ENCODE data around the gene GRIN2A.

GRIN2A gene

DNA sequence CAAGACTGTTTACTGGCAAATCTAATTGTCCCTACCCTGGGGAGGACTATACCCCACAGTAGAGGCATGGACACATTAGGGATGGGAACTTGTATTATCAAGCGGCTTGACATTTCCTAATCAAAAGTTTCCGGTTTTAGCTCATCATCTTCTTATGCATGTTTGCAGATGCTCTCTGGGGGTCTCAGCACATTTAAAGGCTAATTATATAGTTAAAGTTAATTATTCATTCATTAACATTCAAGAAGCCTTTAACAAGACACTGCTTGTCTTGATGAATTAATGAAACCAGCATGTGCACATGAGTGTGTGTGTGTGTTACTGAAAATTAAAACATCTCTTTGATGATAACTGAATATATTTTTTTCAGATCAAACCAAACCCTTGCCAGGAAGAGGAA lies 377.1 kb downstream of the GRIN2A start:
- no peak for DNase-seq

DNA sequence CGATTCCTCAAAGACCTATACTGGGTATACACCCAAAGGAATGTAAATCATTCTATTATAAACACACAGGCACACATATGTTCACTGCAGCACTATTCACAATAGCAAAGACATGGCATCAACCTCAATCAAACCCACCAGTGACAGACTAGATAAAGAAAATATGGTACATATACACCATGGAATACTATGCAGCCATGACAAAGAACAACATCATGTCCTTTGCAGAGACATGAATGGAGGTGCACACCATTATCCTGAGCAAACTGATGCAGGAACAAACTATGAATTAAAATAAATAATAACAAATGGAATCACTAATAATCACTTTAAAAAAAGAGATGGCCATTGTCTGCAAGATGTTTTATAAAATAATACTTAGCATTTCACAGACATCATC lies 380.1 kb downstream of the GRIN2A start:
- no peak for DNase-seq

- DNase-seq, result no peak
These were observed 380.6 kb downstream of the GRIN2A start for GRCh38 chr16:9801651-9802050.

DNA sequence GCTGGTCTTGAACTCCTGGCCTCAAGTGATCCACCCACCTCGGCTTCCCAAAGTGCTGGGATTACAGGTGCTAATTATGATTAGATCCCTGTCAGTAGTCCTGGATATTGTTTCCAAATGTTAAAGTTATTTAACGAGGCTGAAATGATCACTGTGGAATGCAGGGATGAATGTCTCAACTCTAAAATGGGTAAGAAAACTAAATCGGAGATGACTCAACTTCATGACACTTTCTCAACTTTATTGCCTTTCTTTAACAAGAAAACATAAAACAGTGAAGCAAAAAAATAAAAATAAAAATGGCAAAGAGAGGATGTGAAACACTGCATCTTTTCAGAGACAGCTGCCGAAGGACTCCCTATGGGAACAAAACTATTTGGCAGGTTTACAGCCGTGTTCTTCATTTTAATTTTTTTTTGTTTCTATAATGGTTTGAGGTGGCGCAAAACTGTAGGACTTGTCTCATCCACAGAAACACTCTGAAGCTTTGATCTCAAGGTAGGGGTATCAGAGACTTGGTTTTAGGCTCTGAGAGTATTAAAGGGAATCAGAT lies 382.0 kb downstream of the GRIN2A start:
- DNase-seq, result no peak

GRCh38 chr16:9798952-9799580 lies 383.2 kb downstream of the GRIN2A start:
- DNase-seq, result no peak

GRCh38 chr16:9798474-9798873 lies 383.8 kb downstream of the GRIN2A start:
- DNase-seq, result no peak

GRCh38 chr16:9797306-9797705 lies 384.9 kb downstream of the GRIN2A start:
- DNase-seq, result no peak

- no peak for DNase-seq
These were observed 388.6 kb downstream of the GRIN2A start for GRCh38 chr16:9793623-9794022.

DNA sequence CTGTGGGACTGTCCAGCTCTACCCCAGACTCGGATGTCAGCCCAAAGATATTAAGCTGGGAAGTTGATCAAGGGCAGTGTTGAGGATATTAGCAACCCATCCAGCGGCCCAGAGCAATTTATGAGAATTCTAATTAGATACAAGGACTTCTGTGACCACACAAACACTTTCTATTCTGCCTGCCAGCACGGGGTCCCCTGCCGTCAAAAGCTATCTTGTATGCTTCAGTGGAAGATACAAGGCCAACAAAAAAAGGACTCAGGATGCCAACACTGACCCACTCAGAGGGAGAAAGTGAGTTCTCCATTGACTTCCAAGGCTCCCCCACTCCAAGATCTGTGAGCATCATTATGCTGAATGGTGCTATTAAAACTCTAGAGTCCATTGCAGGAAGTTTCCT lies 390.7 kb downstream of the GRIN2A start:
- DNase-seq, result no peak

- no peak for DNase-seq
These were observed 392.0 kb downstream of the GRIN2A start for GRCh38 chr16:9790199-9790598.

DNA sequence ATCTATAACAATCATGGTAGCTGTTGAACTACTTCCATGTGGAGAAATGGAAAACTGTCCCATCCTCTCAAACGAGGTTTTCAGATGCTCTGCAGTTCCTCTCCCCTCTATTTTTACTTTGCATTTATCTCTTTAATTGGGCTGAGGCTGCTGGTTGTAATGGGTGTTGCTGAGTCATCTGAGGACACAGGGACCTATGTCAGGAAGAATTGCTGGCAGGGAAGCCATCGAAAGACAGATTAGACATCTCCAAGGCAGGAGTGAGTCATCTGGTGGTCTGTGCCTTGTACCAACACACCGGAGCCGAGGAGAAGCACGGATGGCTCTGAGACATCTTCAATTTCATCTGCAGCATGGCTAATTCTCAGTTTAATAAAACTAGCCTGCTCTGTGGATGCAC lies 394.5 kb downstream of the GRIN2A start:
- DNase-seq, result no peak

DNA sequence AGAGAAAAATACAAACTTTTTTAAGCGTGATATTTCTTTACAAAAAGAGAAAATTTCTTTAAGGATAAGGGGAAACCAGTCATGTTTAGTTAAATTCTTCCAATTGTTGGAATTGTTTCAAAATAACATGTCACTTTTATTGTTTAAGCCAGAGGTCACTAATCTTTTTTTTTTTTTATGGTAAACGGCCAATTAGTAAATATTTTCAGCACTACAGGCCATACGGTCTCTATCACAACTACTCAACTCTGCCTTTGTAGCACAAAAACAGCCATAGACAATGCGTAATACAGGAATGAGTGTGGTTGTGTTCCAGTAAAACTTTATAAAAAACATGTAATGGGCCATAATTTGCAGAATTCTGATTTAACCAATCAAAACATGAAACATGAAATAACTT lies 401.4 kb downstream of the GRIN2A start:
- no peak for DNase-seq

GRCh38 chr16:9778849-9779248 lies 403.4 kb downstream of the GRIN2A start:
- DNase-seq, result no peak

DNA sequence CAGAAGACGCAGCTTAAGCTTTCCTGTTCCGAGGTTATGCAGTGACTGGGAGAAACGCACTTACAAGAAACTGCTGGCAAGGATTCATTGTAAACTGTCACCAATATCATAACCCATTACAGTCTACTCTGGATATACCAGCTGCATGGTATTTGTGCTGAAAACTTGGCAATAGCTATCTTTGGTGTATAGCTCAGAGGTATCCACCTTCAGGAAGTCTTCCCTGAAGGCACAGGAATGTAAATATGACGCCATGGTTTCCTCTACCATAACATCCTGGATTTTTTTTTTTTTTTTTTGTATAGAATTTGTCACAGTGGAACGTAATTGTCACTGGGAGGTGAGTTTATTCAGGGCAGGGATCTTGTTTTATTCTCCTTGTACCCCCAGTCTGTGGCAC lies 406.2 kb downstream of the GRIN2A start:
- DNase-seq, result no peak

DNA sequence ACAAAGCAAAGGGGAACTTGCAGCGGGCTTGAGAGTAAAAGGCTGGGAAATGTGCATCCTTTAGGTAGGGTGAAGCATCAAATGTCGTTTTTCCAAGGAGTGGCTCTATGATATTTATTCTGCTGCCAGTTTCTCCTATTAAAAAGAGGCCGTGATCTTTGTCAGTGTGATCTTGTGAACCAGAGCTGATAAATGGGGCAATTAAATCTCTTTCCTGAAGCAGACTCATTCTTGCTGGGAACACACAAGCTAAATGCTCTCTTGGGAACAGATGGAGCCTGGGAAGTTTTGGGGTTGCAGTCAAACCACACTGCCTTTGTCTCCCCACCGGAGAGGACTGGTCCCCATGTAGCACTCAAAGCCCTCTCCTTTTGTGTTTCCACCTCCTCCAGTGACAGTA lies 408.9 kb downstream of the GRIN2A start:
- no peak for DNase-seq

DNA sequence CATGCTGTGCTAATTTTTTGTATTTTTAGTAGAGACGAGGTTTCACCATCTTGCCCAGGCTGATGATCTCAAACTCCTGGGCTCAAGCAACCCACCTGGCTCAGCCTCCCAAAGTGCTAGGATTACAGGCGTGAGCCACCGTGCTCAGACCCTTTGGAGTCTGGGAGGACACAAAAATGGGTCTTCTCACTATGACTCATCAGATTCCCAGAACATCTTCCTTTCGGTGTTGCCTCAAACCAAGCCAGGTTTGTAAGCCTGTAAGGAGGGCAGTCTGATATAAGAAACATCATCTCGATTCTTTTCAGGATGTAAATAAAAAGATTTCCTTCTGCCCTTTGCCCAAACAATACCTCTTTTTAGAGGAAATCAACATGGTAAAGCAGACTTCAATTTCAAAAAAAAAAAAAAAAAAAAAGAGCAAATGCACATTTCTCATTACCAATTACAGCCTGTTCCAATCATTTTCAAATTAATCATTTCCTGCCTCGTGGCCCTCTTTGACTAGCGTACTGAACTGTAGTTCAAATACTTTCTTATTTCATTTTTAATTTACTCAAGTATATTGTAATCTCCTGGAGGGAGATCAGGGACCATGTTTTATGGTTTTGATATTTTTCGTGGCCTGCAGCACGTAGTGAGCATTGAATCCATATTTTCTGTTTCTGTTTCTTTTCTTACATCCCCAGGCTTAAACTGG lies 409.6 kb downstream of the GRIN2A start:
- DNase-seq, result no peak

- DNase-seq, result no peak
These were observed 415.3 kb downstream of the GRIN2A start for GRCh38 chr16:9766891-9767290.

GRCh38 chr16:9763505-9763904 lies 418.7 kb downstream of the GRIN2A start:
- no peak for DNase-seq

GRCh38 chr16:9761870-9762269 lies 420.4 kb downstream of the GRIN2A start:
- DNase-seq, result no peak

GRCh38 chr16:9757687-9758086 lies 424.5 kb downstream of the GRIN2A start:
- DNase-seq, result no peak

GRCh38 chr16:9756434-9756833 lies 425.8 kb downstream of the GRIN2A start:
- no peak for DNase-seq

- no peak for DNase-seq
These were observed 427.1 kb downstream of the GRIN2A start for GRCh38 chr16:9755081-9755480.

DNA sequence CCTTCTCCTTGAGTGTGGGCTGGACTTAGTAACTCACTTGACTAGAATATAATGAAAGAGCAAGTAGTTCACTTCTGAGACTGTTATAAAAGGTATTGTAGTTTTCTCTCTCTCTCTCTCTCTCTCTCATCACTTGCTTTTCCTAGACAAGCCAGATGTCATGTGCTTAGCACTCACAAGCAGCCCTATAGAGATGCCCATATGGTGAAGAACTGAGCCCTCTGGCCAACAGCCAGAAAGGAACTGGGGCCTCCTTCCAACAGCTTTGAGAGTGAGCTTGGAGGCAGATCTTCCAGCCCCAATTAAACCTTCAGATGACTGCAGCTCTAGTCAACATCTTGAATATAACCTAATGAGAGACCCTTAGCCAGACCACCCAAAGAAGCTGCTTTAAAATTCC lies 440.5 kb downstream of the GRIN2A start:
- DNase-seq, result no peak

DNA sequence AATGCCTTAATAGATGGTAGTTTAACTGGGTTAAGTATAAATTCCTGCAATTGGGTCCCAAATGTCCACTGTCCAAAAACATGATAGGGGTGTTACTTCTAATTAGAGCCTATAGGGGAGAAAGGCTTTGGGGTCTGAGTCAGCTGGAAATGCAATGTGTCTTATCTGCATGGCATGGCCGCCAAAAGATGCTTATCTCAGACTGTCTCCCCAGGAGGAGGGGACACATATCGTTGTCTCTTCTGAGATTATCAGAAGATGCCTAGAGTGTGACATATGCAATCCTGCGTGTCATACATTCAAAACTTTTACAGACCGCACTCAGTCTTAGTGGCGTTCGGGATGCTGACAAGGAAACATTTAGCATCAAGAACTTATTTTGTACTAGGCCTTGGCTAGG lies 442.9 kb downstream of the GRIN2A start:
- no peak for DNase-seq

- no peak for DNase-seq
These were observed 443.5 kb downstream of the GRIN2A start for GRCh38 chr16:9738690-9739089.

All from CD4-positive, alpha-beta T cell treated with Interleukin-17A for 4 hours (primary cell).